H1 (cell line): ENCODE data around the gene IRF7. TPM values are rescaled to one million over a fixed set of nuclear protein-coding genes. Genes with fewer than 3 reads are reported as not detected.

Experiments used
- CTCF ChIA-PET: fragments of 300-600 bp; sonication (Branson Sonifier 250); formaldehyde crosslinking; loops from one replicate; lab custom pipeline; 2021; ENCODE audit not compliant: partially characterized antibody; lab: Charles Lee
- POLR2A ChIA-PET: fragments of 300-600 bp; sonication (Branson Sonifier 250); formaldehyde crosslinking; loops from one replicate; lab custom pipeline; 2021; ENCODE audit warnings: inconsistent platforms; ENCODE audit not compliant: partially characterized antibody; lab: Charles Lee
- DNase-seq, 2 experiments: peaks; one replicate each; pipeline versions ENCODE4 v3.0.0 to v3.0.0-alpha.2; 2010 to 2022; ENCODE audit warnings: low spot score in 2 of 2, low read depth in 1 of 2, mixed read lengths in 1 of 2
- FAIRE-seq: peaks from 2 replicates; lab custom pipeline; 2011; peaks lifted over from hg19 to GRCh38; lab: Jason Lieb, UNC
- H2AFZ ChIP-seq: 2 replicates; pipeline ENCODE4 v1.8.1; 2012; ENCODE audit warnings: low read length, inconsistent platforms
- H2AK5ac ChIP-seq: 2 replicates; pipeline ENCODE4 v1.6.1; 2013; ENCODE audit warnings: low read depth, low read length
- H2BK120ac ChIP-seq: replicated peaks from 2 replicates; pipeline ENCODE3; 2013; ENCODE audit warnings: low read depth, low read length, inconsistent platforms
- H2BK12ac ChIP-seq: 2 replicates; pipeline ENCODE4 v1.6.1; 2013; ENCODE audit warnings: low read depth, low read length
- H2BK15ac ChIP-seq: 2 replicates; pipeline ENCODE4 v1.6.1; 2013; ENCODE audit warnings: low read length
- H2BK20ac ChIP-seq: 2 replicates; pipeline ENCODE4 v1.6.1; 2013; ENCODE audit warnings: low read length
- H2BK5ac ChIP-seq: 2 replicates; pipeline ENCODE4 v1.6.1; 2013; ENCODE audit warnings: low read depth, low read length
- H3K14ac ChIP-seq: 2 replicates; pipeline ENCODE4 v1.6.1; 2013; ENCODE audit warnings: inconsistent platforms; ENCODE audit not compliant: insufficient read length
- H3K18ac ChIP-seq: 2 replicates; pipeline ENCODE4 v1.6.1; 2013; ENCODE audit warnings: low read length; ENCODE audit errors: extremely low read depth
- H3K23ac ChIP-seq: 2 replicates; pipeline ENCODE4 v1.6.1; 2013; ENCODE audit warnings: inconsistent platforms; ENCODE audit not compliant: insufficient read length
- H3K23me2 ChIP-seq: 2 replicates; pipeline ENCODE4 v1.6.1; 2013; ENCODE audit warnings: low read depth, low read length
- H3K27ac ChIP-seq: 2 replicates; pipeline ENCODE4 v1.6.1; 2011; ENCODE audit warnings: low read depth, low read length, inconsistent platforms
- H3K27me3 ChIP-seq, 4 experiments: replicated peaks in 1 of 4; 1 replicate in 1 of 4; 2 replicates in 3 of 4; pipeline versions ENCODE4 v1.6.1 to v1.8.1; 2011 to 2013; ENCODE audit warnings: low read length in 3 of 4, mild to moderate bottlenecking in 3 of 4, inconsistent platforms in 2 of 4, mixed read lengths in 2 of 4, moderate library complexity in 1 of 4; ENCODE audit not compliant: control insufficient read depth in 3 of 4, insufficient read depth in 3 of 4; ENCODE audit errors: extremely low read depth in 1 of 4
- H3K36me3 ChIP-seq, 4 experiments: 2 replicates each; pipeline versions ENCODE4 v1.6.1 to v1.8.1; 2011 to 2013; ENCODE audit warnings: mild to moderate bottlenecking in 4 of 4, low read length in 3 of 4, moderate library complexity in 2 of 4, control low read depth in 1 of 4, inconsistent platforms in 1 of 4; ENCODE audit not compliant: insufficient read depth in 4 of 4, control insufficient read depth in 2 of 4
- H3K4ac ChIP-seq: replicated peaks from 2 replicates; pipeline ENCODE3; 2013; ENCODE audit warnings: low read length, low read depth, mixed read lengths, inconsistent platforms; ENCODE audit not compliant: insufficient read length
- H3K4me1 ChIP-seq, 4 experiments: replicated peaks in 1 of 4; 1 replicate in 1 of 4; 2 replicates in 3 of 4; pipeline versions ENCODE4 v1.6.1 to v1.8.1; 2011 to 2013; ENCODE audit warnings: low read length in 3 of 4, inconsistent platforms in 2 of 4, mixed read lengths in 1 of 4; ENCODE audit not compliant: insufficient read depth in 4 of 4, control insufficient read depth in 3 of 4
- H3K4me2 ChIP-seq, 2 experiments: 2 replicates each; pipeline versions ENCODE4 v1.6.1 to v1.8.1; 2011 to 2013; ENCODE audit warnings: low read depth in 2 of 2, low read length in 2 of 2, control low read depth in 1 of 2, inconsistent platforms in 1 of 2, mild to moderate bottlenecking in 1 of 2; ENCODE audit not compliant: insufficient read depth in 1 of 2
- H3K4me3 ChIP-seq, 4 experiments: fragments of 200-600, 300-600 bp in 1 of 4; sonication (generic), shearing (Covaris generic), sonication (Bioruptor Twin) in 1 of 4; 2 replicates each; pipeline versions ENCODE4 v1.5.1 to v1.8.1; 2011 to 2016; ENCODE audit warnings: low read length in 4 of 4, low read depth in 3 of 4, control low read depth in 2 of 4, inconsistent platforms in 2 of 4, mild to moderate bottlenecking in 2 of 4, mixed read lengths in 1 of 4, moderate library complexity in 1 of 4; ENCODE audit not compliant: insufficient read depth in 2 of 4; ENCODE audit errors: extremely low read depth in 1 of 4
- H3K56ac ChIP-seq: replicated peaks from 2 replicates; pipeline ENCODE3; 2013; ENCODE audit warnings: low read depth, mild to moderate bottlenecking, mixed read lengths, low read length, inconsistent platforms; ENCODE audit not compliant: insufficient read length
- H3K79me1 ChIP-seq: 2 replicates; pipeline ENCODE4 v1.6.1; 2013; ENCODE audit warnings: low read depth, low read length, control low read depth
- H3K79me2 ChIP-seq, 2 experiments: 2 replicates each; pipeline versions ENCODE4 v1.6.1 to v1.8.1; 2012 to 2013; ENCODE audit warnings: low read length in 2 of 2, mild to moderate bottlenecking in 2 of 2, inconsistent platforms in 1 of 2; ENCODE audit not compliant: insufficient read depth in 2 of 2, control insufficient read depth in 1 of 2
- H3K9ac ChIP-seq, 4 experiments: replicated peaks in 1 of 4; 1 replicate in 1 of 4; 2 replicates in 3 of 4; pipeline versions ENCODE4 v1.6.1 to v1.8.1; 2011 to 2013; ENCODE audit warnings: low read depth in 3 of 4, low read length in 3 of 4, control low read depth in 2 of 4, mild to moderate bottlenecking in 2 of 4, moderate library complexity in 2 of 4, inconsistent platforms in 1 of 4; ENCODE audit errors: extremely low read depth in 1 of 4
- H3K9me3 ChIP-seq, 2 experiments: 2 replicates each; pipeline versions ENCODE4 v1.6.1 to v1.8.1; 2012 to 2013; ENCODE audit warnings: mild to moderate bottlenecking in 2 of 2, moderate library complexity in 2 of 2, control low read depth in 1 of 2, inconsistent platforms in 1 of 2, low read depth in 1 of 2, low read length in 1 of 2, mixed read lengths in 1 of 2; ENCODE audit not compliant: insufficient read depth in 2 of 2
- H4K20me1 ChIP-seq, 2 experiments: replicated peaks in 1 of 2; 2 replicates each; pipeline versions ENCODE3 to v1.8.1; 2011 to 2013; ENCODE audit warnings: inconsistent platforms in 2 of 2, low read length in 2 of 2, mild to moderate bottlenecking in 1 of 2; ENCODE audit not compliant: insufficient read depth in 2 of 2, control insufficient read depth in 1 of 2
- H4K5ac ChIP-seq: 2 replicates; pipeline ENCODE4 v1.6.1; 2013; ENCODE audit warnings: low read length, low read depth, mixed read lengths, inconsistent platforms; ENCODE audit not compliant: insufficient read length
- H4K8ac ChIP-seq: 2 replicates; pipeline ENCODE4 v1.8.0; 2013; ENCODE audit warnings: mild to moderate bottlenecking, moderate library complexity, low read length, inconsistent platforms; ENCODE audit not compliant: insufficient read depth; ENCODE audit errors: extremely low read depth
- H4K91ac ChIP-seq: replicated peaks from 2 replicates; pipeline ENCODE3; 2013; ENCODE audit warnings: low read length, mixed read lengths, inconsistent platforms; ENCODE audit not compliant: insufficient read length
- CHD1 ChIP-seq: IDR thresholded peaks from 2 replicates; pipeline ENCODE4 v1.6.1; 2012; ENCODE audit warnings: low read depth, low read length, improper control_type of control experiment
- CHD2 ChIP-seq: IDR thresholded peaks from 2 replicates; pipeline ENCODE4 v1.6.1; 2012; ENCODE audit warnings: low read length, improper control_type of control experiment
- KDM4A ChIP-seq: IDR thresholded peaks from one replicate; pipeline ENCODE4 v1.7.1; 2012; ENCODE audit warnings: low read depth, mild to moderate bottlenecking, moderate library complexity, low read length, inconsistent platforms; ENCODE audit not compliant: severe bottlenecking
- PHF8 ChIP-seq: fragments of 200-600 bp; sonication (generic); conservative IDR thresholded peaks from 2 replicates; pipeline ENCODE4 v1.7.1; 2012; ENCODE audit warnings: low read depth, mild to moderate bottlenecking, inconsistent platforms, low read length, moderate library complexity
- RBBP5 ChIP-seq: IDR thresholded peaks from 2 replicates; pipeline ENCODE4 v1.7.1; 2012; ENCODE audit warnings: low read depth, mild to moderate bottlenecking, inconsistent platforms, low read length, moderate library complexity, borderline replicate concordance
- WGBS, 2 experiments: shearing (Covaris generic) in 1 of 2; methylation state at CpG; one replicate each; pipeline versions ENCODE4 v1.1.6 to v1.1.7; 2013 to 2015; ENCODE audit warnings: low lambda C conversion rate in 2 of 2, mixed read lengths in 2 of 2, inconsistent platforms in 1 of 2, low coverage in 1 of 2, missing lambda C conversion rate in 1 of 2; ENCODE audit not compliant: insufficient replicate concordance in 2 of 2, insufficient coverage in 1 of 2, insufficient read length in 1 of 2; ENCODE audit errors: extremely low coverage in 1 of 2, missing lambda C conversion rate in 1 of 2; 5-methylcytosine and 5-hydroxymethylcytosine counted together
- polyA plus RNA-seq, 7 experiments: library from polyadenylated mRNA; depleted of rRNA in 3 of 7; stranded (reverse) in 5 of 7; unstranded in 2 of 7; fragments of >200 nt in 5 of 7; fragments of 200-250 nt in 2 of 7; gene quantifications; 1 replicate in 5 of 7; 2 replicates in 1 of 7; 4 replicates in 1 of 7; pipeline versions ENCODE4 v1.2.1 to v1.2.3, GENCODE V29; 2011 to 2013; ENCODE audit warnings: missing spikeins in 2 of 7, mixed read lengths in 2 of 7
- total RNA-seq: library from RNA; stranded (reverse); fragmentation: NEBNext Ultra II Directional; extraction: Animal tissue kit (Norgen Biotek cat#: 25700); gene quantifications from 2 replicates; pipeline ENCODE4 v1.2.1, GENCODE V29; 2021
- TF ChIP-seq, protein P1 (sequence below): IDR thresholded peaks from 2 replicates; pipeline ENCODE4 v1.6.1; 2012; ENCODE audit warnings: inconsistent platforms
- TF ChIP-seq, protein P2 (sequence below): IDR thresholded peaks from 2 replicates; pipeline ENCODE4 v1.6.1; 2012; ENCODE audit warnings: inconsistent platforms

IRF7 gene
- total and polyA plus RNA-seq, 2 of the 8 experiments (the other 6 are each of a cell fraction or from before 2014, with no cell fraction given) = 9.1 to 9.6 TPM

DNA sequence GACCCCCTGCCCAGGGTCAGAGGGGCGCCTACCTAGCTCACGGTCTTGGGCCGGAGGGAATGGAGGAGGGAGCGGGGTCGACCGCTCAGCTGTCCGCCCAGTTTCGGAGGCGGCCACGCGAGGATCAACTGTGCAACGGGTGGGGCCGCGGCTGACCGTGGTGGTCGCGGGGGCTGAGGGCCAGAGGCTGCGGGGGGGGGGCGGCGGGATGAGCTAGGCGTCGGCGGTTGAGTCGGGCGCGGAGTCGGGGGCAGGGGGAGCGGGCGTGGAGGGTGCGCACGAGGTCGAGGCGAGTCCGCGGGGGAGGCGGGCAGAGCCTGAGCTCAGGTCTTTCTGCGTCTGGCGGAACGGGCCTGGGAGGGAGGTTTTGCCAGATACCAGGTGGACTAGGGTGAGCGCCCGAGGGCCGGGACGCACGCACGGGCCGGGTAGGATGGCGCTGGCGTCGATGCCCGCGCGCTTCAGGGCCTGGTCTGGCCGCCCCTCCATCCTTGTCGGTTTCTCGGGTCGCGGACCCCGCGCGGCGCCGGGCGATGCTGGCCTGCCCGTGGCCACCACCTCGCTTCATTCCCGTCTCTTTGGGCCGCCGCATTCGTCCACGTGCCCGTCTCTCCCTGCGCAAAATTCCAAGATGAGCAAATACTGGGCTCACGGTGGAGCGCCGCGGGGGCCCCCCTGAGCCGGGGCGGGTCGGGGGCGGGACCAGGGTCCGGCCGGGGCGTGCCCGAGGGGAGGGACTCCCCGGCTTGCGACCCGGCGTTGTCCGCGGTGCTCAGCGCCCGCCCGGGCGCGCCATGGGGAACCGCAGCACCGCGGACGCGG lies 21.0 kb upstream of the IRF7 start, which contains the start of gene DRD4:
Gene DRD4, plus strand, starts transcription at position 759 of the 822 bp plus-strand sequence. Its CDS starts 36 bp downstream, at position 795.
- ChIA-PET POLR2A (interaction anchor here (0.8 to 3.6 kb wide), 7 partner anchors 10 to 129 kb away, joined by 3 to 20 read pairs (median 4); partner anchors contain the start of gene SCT), CTCF (interaction anchor here (0.8 to 1.0 kb wide), 3 partner anchors 9 to 93 kb away, joined by 3 read pairs; no protein-coding TSS in a partner anchor)
- no peaks in the 10 kb centered on the region for H3K9me3 ChIP-seq
- H4K91ac ChIP-seq = peak within 1 kb of the TSS; percentile 95
- H2BK15ac ChIP-seq = peak within 1 kb of the TSS; percentile 98; the same call in 1 of the 2 replicates
- peak within 1 kb of the TSS; percentile 81 to 91 for H3K4me2 ChIP-seq
- peaks cover 0 to 3% of the 10 kb centered on the region in 2 experiments for H4K20me1 ChIP-seq
- H3K18ac ChIP-seq = peak within 1 kb of the TSS; percentile 95
- no peak within 1 kb of the TSS for H2AFZ ChIP-seq
- peaks cover 0 to 30% (median 20%) of the 10 kb centered on the region in 4 experiments; a peak in 6 of 7 replicates for H3K4me1 ChIP-seq
- no peaks in the 10 kb centered on the region for H3K79me2 ChIP-seq
- H4K5ac ChIP-seq = no peak within 1 kb of the TSS
- no peak for FAIRE-seq
- no peak for TF ChIP-seq PHF8
- peak; percentile 72 for TF ChIP-seq KDM4A
- TF ChIP-seq CHD1 = no peak
- TF ChIP-seq RBBP5 = peak; percentile 31; the same call in 1 of the 2 replicates
- no peak for TF ChIP-seq CHD2
- TF ChIP-seq, protein P1, sequence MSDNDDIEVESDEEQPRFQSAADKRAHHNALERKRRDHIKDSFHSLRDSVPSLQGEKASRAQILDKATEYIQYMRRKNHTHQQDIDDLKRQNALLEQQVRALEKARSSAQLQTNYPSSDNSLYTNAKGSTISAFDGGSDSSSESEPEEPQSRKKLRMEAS = peak; percentile 70
- TF ChIP-seq, protein P2, sequence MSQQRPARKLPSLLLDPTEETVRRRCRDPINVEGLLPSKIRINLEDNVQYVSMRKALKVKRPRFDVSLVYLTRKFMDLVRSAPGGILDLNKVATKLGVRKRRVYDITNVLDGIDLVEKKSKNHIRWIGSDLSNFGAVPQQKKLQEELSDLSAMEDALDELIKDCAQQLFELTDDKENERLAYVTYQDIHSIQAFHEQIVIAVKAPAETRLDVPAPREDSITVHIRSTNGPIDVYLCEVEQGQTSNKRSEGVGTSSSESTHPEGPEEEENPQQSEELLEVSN = peak; percentile 71; the same call in 1 of the 2 replicates
- peak within 1 kb of the TSS; percentile 85 for H4K8ac ChIP-seq
- peak within 1 kb of the TSS; percentile 99 for H2BK12ac ChIP-seq
- peak in 1 of 2 experiments; percentile 75 for DNase-seq
- H3K27ac ChIP-seq = 0 out of 2 replicates have a peak within 1 kb of the TSS, but pooled peaks have one; percentile 12
- H2AK5ac ChIP-seq = 0 out of 2 replicates have a peak within 1 kb of the TSS, but pooled peaks have one; percentile 75
- no peak within 1 kb of the TSS for H3K14ac ChIP-seq
- peak within 1 kb of the TSS in 3 of 4 experiments; percentile 35 to 56 (median 51); a peak in 5 of 7 replicates for H3K9ac ChIP-seq
- no peak within 1 kb of the TSS for H3K23ac ChIP-seq
- no peak within 1 kb of the TSS for H3K56ac ChIP-seq
- H2BK120ac ChIP-seq = no peak within 1 kb of the TSS
- H3K4ac ChIP-seq = peak within 1 kb of the TSS; percentile 46
- no peaks in the 10 kb centered on the region for H3K36me3 ChIP-seq
- peaks cover 21 to 49% (median 43%) of the 10 kb centered on the region in 4 experiments for H3K27me3 ChIP-seq
- no peaks in the 10 kb centered on the region for H3K79me1 ChIP-seq
- peak within 1 kb of the TSS; percentile 93; the same call in 1 of the 2 replicates for H2BK20ac ChIP-seq
- 16% methylated on average over 42 of the region's 100 CpGs; no CpG with 5 or more reads in 1 of the 2 experiments for WGBS, 2 experiments
- peak within 1 kb of the TSS; percentile 34 to 60 (median 48) for H3K4me3 ChIP-seq
- peaks cover 21% of the 10 kb centered on the region; the same call in 1 of the 2 replicates for H3K23me2 ChIP-seq
- H2BK5ac ChIP-seq = no peak within 1 kb of the TSS; the same call in 1 of the 2 replicates
